OCI-LY1 (cell line): ENCODE measurements around the gene MTG2.

Experiments
- H2AFZ ChIP-seq: fragments of 200-600 bp; sonication (generic), shearing (Covaris generic); 2 replicates; pipeline ENCODE4 v1.6.0; 2014; ENCODE audit warnings: antibody characterized with exemption, mild to moderate bottlenecking, low read length
- H3F3A ChIP-seq: fragments of 200-600 bp; sonication (generic), shearing (Covaris generic); 2 replicates; pipeline ENCODE4 v1.6.0; 2014; ENCODE audit warnings: mild to moderate bottlenecking, antibody characterized with exemption, low read length, moderate library complexity; ENCODE audit not compliant: insufficient read depth
- H3K27ac ChIP-seq: fragments of 200-600 bp; sonication (generic); 2 replicates; pipeline ENCODE4 v1.5.1; 2014; ENCODE audit warnings: low read length, mixed run types, mild to moderate bottlenecking, low read depth; ENCODE audit not compliant: poor library complexity, severe bottlenecking
- H3K27me3 ChIP-seq: fragments of 200-600 bp; sonication (generic); 2 replicates; pipeline ENCODE4 v1.6.0; 2014; ENCODE audit warnings: antibody characterized with exemption, mild to moderate bottlenecking, low read length, moderate library complexity; ENCODE audit not compliant: insufficient read depth
- H3K36me3 ChIP-seq: fragments of 200-600 bp; sonication (generic); 2 replicates; pipeline ENCODE4 v1.6.1; 2014; ENCODE audit warnings: mild to moderate bottlenecking, antibody characterized with exemption, low read length, moderate library complexity, mixed read lengths; ENCODE audit not compliant: insufficient read depth
- H3K4me1 ChIP-seq: fragments of 200-600 bp; sonication (generic); 2 replicates; pipeline ENCODE4 v1.5.1; 2014; ENCODE audit warnings: mild to moderate bottlenecking, low read length, moderate library complexity; ENCODE audit not compliant: insufficient read depth, severe bottlenecking
- H3K4me2 ChIP-seq: fragments of 200-600 bp; sonication (generic), shearing (Covaris generic); 2 replicates; pipeline ENCODE4 v1.6.1; 2014; ENCODE audit warnings: low read length
- H3K4me3 ChIP-seq: fragments of 200-600 bp; sonication (generic); 2 replicates; pipeline ENCODE4 v1.5.1; 2014; ENCODE audit warnings: low read length, low read depth, mild to moderate bottlenecking, mixed read lengths; ENCODE audit not compliant: poor library complexity, severe bottlenecking
- H3K79me2 ChIP-seq: fragments of 200-600 bp; shearing (Covaris generic); 2 replicates; pipeline ENCODE4 v1.6.1; 2016; ENCODE audit warnings: mixed run types, low read length, mixed read lengths; ENCODE audit not compliant: insufficient read depth
- H3K9ac ChIP-seq: fragments of 200-600 bp; sonication (generic), shearing (Covaris generic); 2 replicates; pipeline ENCODE4 v1.6.1; 2014; ENCODE audit warnings: mild to moderate bottlenecking, low read length, mixed read lengths
- H3K9me2 ChIP-seq: fragments of 200-600 bp; sonication (generic), shearing (Covaris generic); 2 replicates; pipeline ENCODE4 v1.6.1; 2014; ENCODE audit warnings: low read depth, mild to moderate bottlenecking, low read length, mixed read lengths
- H3K9me3 ChIP-seq: fragments of 200-600 bp; shearing (Covaris generic); 2 replicates; pipeline ENCODE4 v1.6.1; 2014; ENCODE audit warnings: low read length, mixed read lengths
- H4K20me1 ChIP-seq: fragments of 200-600 bp; sonication (generic), shearing (Covaris generic); 2 replicates; pipeline ENCODE4 v1.6.0; 2016; ENCODE audit warnings: mild to moderate bottlenecking, low read length; ENCODE audit not compliant: insufficient read depth
- CTCF ChIP-seq: fragments of 200-600 bp; sonication (generic), shearing (Covaris generic); IDR thresholded peaks from 2 replicates; pipeline ENCODE4 v1.5.1; 2017; ENCODE audit warnings: mild to moderate bottlenecking, antibody characterized with exemption, low read length, moderate library complexity, mixed read lengths
- EZH2 ChIP-seq: fragments of 200-600 bp; sonication (generic), shearing (Covaris generic); IDR thresholded peaks from 2 replicates; pipeline ENCODE4 v1.8.0; 2017; ENCODE audit warnings: borderline replicate concordance, mixed run types, mild to moderate bottlenecking, antibody characterized with exemption, low read length, moderate library complexity, mixed read lengths

MTG2 gene

GRCh38 chr20:62164879-62165761 lies 17.7 kb upstream of the MTG2 start:
- Histone ChIP-seq H3K9me3 (no peaks in the 10 kb centered on the region), H3K79me2 (no peaks in the 10 kb centered on the region), H3K36me3 (peaks cover 7% of the 10 kb centered on the region; the same call in 1 of the 2 replicates), H3K4me3 (no peak overlapping the region), H3K27me3 (no peaks in the 10 kb centered on the region), H3F3A (no peaks in the 10 kb centered on the region), H4K20me1 (no peaks in the 10 kb centered on the region), H3K9ac (no peak overlapping the region), H2AFZ (no peak overlapping the region), H3K4me2 (no peak overlapping the region), H3K4me1 (no peaks in the 10 kb centered on the region), H3K27ac (no peak overlapping the region), H3K9me2 (no peaks in the 10 kb centered on the region)
- TF ChIP-seq CTCF (no peak), EZH2 (no peak)

DNA sequence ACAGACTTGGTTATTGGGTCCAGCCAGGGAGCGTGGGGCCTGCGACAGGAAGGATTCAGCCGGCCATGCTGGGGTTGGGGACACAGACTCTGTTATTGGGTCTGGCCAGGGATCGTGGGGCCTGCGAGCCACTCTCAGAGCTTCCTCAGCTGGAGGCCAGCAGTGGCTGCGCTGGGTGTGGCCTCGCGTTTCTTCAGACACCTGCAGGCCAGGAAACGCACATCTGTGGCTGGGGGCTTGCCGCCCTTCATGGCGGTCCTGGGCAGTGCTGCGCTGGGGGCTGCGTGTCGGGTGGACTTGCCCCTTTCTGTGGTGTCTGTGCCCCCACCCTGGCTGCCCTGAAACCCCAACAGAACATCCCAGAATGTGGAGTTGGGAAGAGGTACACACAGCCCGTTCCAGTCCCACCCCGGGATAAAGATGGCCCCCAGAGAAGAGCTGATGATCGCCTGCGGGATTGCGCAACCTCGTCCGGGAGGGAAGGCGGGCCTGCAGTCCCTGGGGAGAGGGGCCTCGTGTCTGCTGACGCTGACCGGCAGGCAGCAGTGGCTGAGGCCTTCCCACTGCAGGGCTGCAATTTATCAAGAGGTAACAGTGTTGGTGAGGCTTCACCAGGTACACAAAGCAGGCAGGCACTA lies 16.9 kb upstream of the MTG2 start:
- H3K36me3 ChIP-seq = peaks cover 7% of the 10 kb centered on the region; the same call in 1 of the 2 replicates
- H3K9me3 ChIP-seq = no peaks in the 10 kb centered on the region
- H3K9me2 ChIP-seq = no peaks in the 10 kb centered on the region
- no peaks in the 10 kb centered on the region for H4K20me1 ChIP-seq
- H3K4me2 ChIP-seq = no peak overlapping the region
- H3K4me1 ChIP-seq = no peaks in the 10 kb centered on the region
- H3K27ac ChIP-seq = no peak overlapping the region
- H3K9ac ChIP-seq = no peak overlapping the region
- no peaks in the 10 kb centered on the region for H3K79me2 ChIP-seq
- no peaks in the 10 kb centered on the region for H3F3A ChIP-seq
- H3K4me3 ChIP-seq = no peak overlapping the region
- TF ChIP-seq EZH2 (no peak), CTCF (no peak)
- no peak overlapping the region for H2AFZ ChIP-seq
- no peaks in the 10 kb centered on the region for H3K27me3 ChIP-seq

DNA sequence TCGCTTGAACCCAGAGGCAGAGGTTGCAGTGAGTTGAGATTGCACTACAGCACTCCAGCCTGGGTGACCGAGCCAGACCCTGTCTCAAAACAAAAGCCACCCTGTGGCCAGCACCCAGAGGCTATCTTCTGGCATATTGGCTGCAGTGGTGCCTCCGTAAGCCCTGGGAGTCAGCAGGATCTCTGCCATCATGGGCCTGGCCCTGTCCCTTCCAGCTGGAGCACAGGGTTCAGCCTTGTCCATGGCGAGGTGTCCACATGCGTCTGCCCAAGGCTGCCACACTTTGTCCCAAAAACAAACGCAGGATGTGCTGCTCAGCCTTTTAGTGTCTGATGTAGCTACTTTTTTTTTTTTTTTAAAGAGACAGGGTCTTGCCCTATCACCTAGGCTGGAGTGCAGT lies 15.4 kb upstream of the MTG2 start:
- no peak overlapping the region for H2AFZ ChIP-seq
- no peaks in the 10 kb centered on the region for H3K79me2 ChIP-seq
- no peak overlapping the region for H3K4me2 ChIP-seq
- peaks cover 7% of the 10 kb centered on the region; the same call in 1 of the 2 replicates for H3K36me3 ChIP-seq
- no peak overlapping the region for H3K4me3 ChIP-seq
- no peaks in the 10 kb centered on the region for H3K9me3 ChIP-seq
- no peaks in the 10 kb centered on the region for H3F3A ChIP-seq
- H3K9me2 ChIP-seq = no peaks in the 10 kb centered on the region
- TF ChIP-seq CTCF (no peak), EZH2 (no peak)
- H3K4me1 ChIP-seq = no peaks in the 10 kb centered on the region
- no peak overlapping the region for H3K9ac ChIP-seq
- no peak overlapping the region for H3K27ac ChIP-seq
- H3K27me3 ChIP-seq = no peaks in the 10 kb centered on the region
- H4K20me1 ChIP-seq = no peaks in the 10 kb centered on the region
